H9 (cell line): ENCODE data around the gene GTPBP6. TPM values are rescaled to one million over a fixed set of nuclear protein-coding genes. Genes with fewer than 3 reads are reported as not detected.

ENCODE experiments used
- DNase-seq: peaks from one replicate; pipeline ENCODE4 v3.0.0-alpha.2; 2017
- H2AFZ ChIP-seq: one replicate; pipeline ENCODE4 v1.6.1; 2013; ENCODE audit warnings: mild to moderate bottlenecking, low read length, control low read depth, moderate library complexity
- H2AK5ac ChIP-seq: 2 replicates; pipeline ENCODE4 v1.6.1; 2013; ENCODE audit warnings: low read length, control low read depth, mixed read lengths; ENCODE audit not compliant: insufficient read length
- H2BK120ac ChIP-seq: one replicate; pipeline ENCODE4 v1.6.1; 2013; ENCODE audit warnings: low read depth, mild to moderate bottlenecking, low read length, control low read depth, inconsistent platforms; ENCODE audit not compliant: poor library complexity, severe bottlenecking
- H2BK12ac ChIP-seq: 2 replicates; pipeline ENCODE4 v1.6.1; 2013; ENCODE audit warnings: low read length, control low read depth, mixed read lengths, low read depth; ENCODE audit not compliant: insufficient read length
- H2BK15ac ChIP-seq: 2 replicates; pipeline ENCODE4 v1.6.1; 2013; ENCODE audit warnings: low read depth, low read length, control low read depth
- H2BK20ac ChIP-seq: one replicate; pipeline ENCODE4 v1.6.1; 2013; ENCODE audit warnings: low read depth, mild to moderate bottlenecking, low read length, control low read depth, inconsistent platforms; ENCODE audit not compliant: poor library complexity, severe bottlenecking
- H2BK5ac ChIP-seq: 2 replicates; pipeline ENCODE4 v1.6.1; 2013; ENCODE audit warnings: low read length, control low read depth, mixed read lengths; ENCODE audit not compliant: insufficient read length
- H3K14ac ChIP-seq: 2 replicates; pipeline ENCODE4 v1.6.1; 2013; ENCODE audit warnings: low read length, control low read depth; ENCODE audit not compliant: insufficient read depth
- H3K18ac ChIP-seq: 2 replicates; pipeline ENCODE4 v1.6.1; 2013; ENCODE audit warnings: low read depth, mild to moderate bottlenecking, mixed read lengths, low read length, control low read depth; ENCODE audit not compliant: insufficient read length
- H3K23ac ChIP-seq: 2 replicates; pipeline ENCODE4 v1.6.1; 2013; ENCODE audit warnings: low read length, control low read depth, mixed read lengths, low read depth; ENCODE audit not compliant: insufficient read length
- H3K23me2 ChIP-seq: 2 replicates; pipeline ENCODE4 v1.6.1; 2013; ENCODE audit warnings: low read depth, mild to moderate bottlenecking, mixed read lengths, low read length, control low read depth; ENCODE audit not compliant: insufficient read length, poor library complexity, severe bottlenecking
- H3K27ac ChIP-seq: 2 replicates; pipeline ENCODE4 v1.5.1; 2013; ENCODE audit warnings: low read length, control low read depth, mixed read lengths, low read depth; ENCODE audit not compliant: insufficient read length
- H3K27me3 ChIP-seq: 2 replicates; pipeline ENCODE4 v1.6.1; 2013; ENCODE audit warnings: low read length, control low read depth, inconsistent platforms; ENCODE audit not compliant: insufficient read depth
- H3K4ac ChIP-seq: 2 replicates; pipeline ENCODE4 v1.6.1; 2013; ENCODE audit warnings: low read depth, mild to moderate bottlenecking, control low read depth, inconsistent platforms, low read length, moderate library complexity
- H3K4me1 ChIP-seq: 2 replicates; pipeline ENCODE4 v1.6.1; 2013; ENCODE audit warnings: low read length, control low read depth, inconsistent platforms; ENCODE audit not compliant: insufficient read depth
- H3K4me2 ChIP-seq: 2 replicates; pipeline ENCODE4 v1.6.1; 2013; ENCODE audit warnings: low read length, control low read depth, mixed read lengths; ENCODE audit not compliant: insufficient read length, insufficient read depth
- H3K56ac ChIP-seq: 2 replicates; pipeline ENCODE4 v1.6.1; 2013; ENCODE audit warnings: low read depth, mild to moderate bottlenecking, mixed read lengths, low read length, control low read depth; ENCODE audit not compliant: insufficient read length
- H3K79me1 ChIP-seq: 2 replicates; pipeline ENCODE4 v1.6.1; 2013; ENCODE audit warnings: low read depth, mild to moderate bottlenecking, moderate library complexity, low read length, control low read depth, inconsistent platforms; ENCODE audit not compliant: insufficient read depth, poor library complexity, severe bottlenecking
- H3K79me2 ChIP-seq: 2 replicates; pipeline ENCODE4 v1.6.1; 2013; ENCODE audit warnings: low read length, control low read depth, inconsistent platforms; ENCODE audit not compliant: insufficient read depth
- H3K9ac ChIP-seq: 2 replicates; pipeline ENCODE4 v1.6.1; 2013; ENCODE audit warnings: low read length, control low read depth, mixed read lengths; ENCODE audit not compliant: insufficient read length; ENCODE audit errors: extremely low read depth
- H3K9me3 ChIP-seq: one replicate; pipeline ENCODE4 v1.6.1; 2013; ENCODE audit warnings: low read depth, low read length, inconsistent platforms; ENCODE audit not compliant: control insufficient read depth
- H3T11ph ChIP-seq: one replicate; pipeline ENCODE4 v1.6.1; 2013; ENCODE audit warnings: mild to moderate bottlenecking, low read length, control low read depth, inconsistent platforms
- H4K20me1 ChIP-seq: one replicate; pipeline ENCODE4 v1.6.1; 2013; ENCODE audit not compliant: control insufficient read depth, insufficient read length, insufficient read depth
- H4K5ac ChIP-seq: 2 replicates; pipeline ENCODE4 v1.6.1; 2013; ENCODE audit warnings: low read depth, mild to moderate bottlenecking, mixed read lengths, low read length, control low read depth; ENCODE audit not compliant: insufficient read length
- H4K8ac ChIP-seq: replicated peaks from 2 replicates; pipeline ENCODE4 v1.6.1; 2013; ENCODE audit warnings: low read length, control low read depth, mixed read lengths, low read depth; ENCODE audit not compliant: insufficient read length
- H4K91ac ChIP-seq: 2 replicates; pipeline ENCODE4 v1.6.1; 2013; ENCODE audit warnings: low read depth, mild to moderate bottlenecking, moderate library complexity, mixed read lengths, low read length, control low read depth; ENCODE audit not compliant: insufficient read length
- H3K27ac Mint-ChIP-seq, 3 experiments: 2 replicates in 2 of 3; 3 replicates in 1 of 3; pipeline ENCODE4 v1.8.0; 2020 to 2021; ENCODE audit warnings: mixed read lengths in 3 of 3, mild to moderate bottlenecking in 1 of 3, moderate library complexity in 1 of 3
- H3K27me3 Mint-ChIP-seq: 2 replicates; pipeline ENCODE4 v1.8.0; 2021; ENCODE audit warnings: low read depth, mild to moderate bottlenecking, moderate library complexity, mixed read lengths
- H3K36me3 Mint-ChIP-seq, 3 experiments: 2 replicates in 2 of 3; 3 replicates in 1 of 3; pipeline ENCODE4 v1.8.0; 2020 to 2021; ENCODE audit warnings: low read depth in 3 of 3, mixed read lengths in 3 of 3; ENCODE audit not compliant: insufficient read depth in 1 of 3
- H3K4me1 Mint-ChIP-seq, 2 experiments: 2 replicates each; pipeline ENCODE4 v1.8.0; 2020; ENCODE audit warnings: mixed read lengths in 2 of 2
- H3K4me3 Mint-ChIP-seq, 2 experiments: 2 replicates in 1 of 2; 3 replicates in 1 of 2; pipeline ENCODE4 v1.8.0; 2020 to 2021; ENCODE audit warnings: mild to moderate bottlenecking in 2 of 2, mixed read lengths in 2 of 2, moderate library complexity in 1 of 2
- H3K9me3 Mint-ChIP-seq, 2 experiments: 2 replicates in 1 of 2; 3 replicates in 1 of 2; pipeline ENCODE4 v1.8.0; 2020; ENCODE audit warnings: mild to moderate bottlenecking in 2 of 2, mixed read lengths in 2 of 2, moderate library complexity in 1 of 2
- WGBS: extraction: QIAGEN DNeasy Blood & Tissue Kit; methylation state at CpG from one replicate; pipeline ENCODE4 v1.1.7; 2013; ENCODE audit warnings: missing lambda C conversion rate, low lambda C conversion rate, mixed read lengths; ENCODE audit not compliant: insufficient read length; ENCODE audit errors: extremely low coverage; 5-methylcytosine and 5-hydroxymethylcytosine counted together
- total RNA-seq: library from RNA; stranded (reverse); gene quantifications from 2 replicates; pipeline ENCODE4 v1.2.1, GENCODE V29; 2021
- TF ChIP-seq, protein P1 (sequence below): fragments of 200-600 bp; sonication (generic); conservative IDR thresholded peaks from 3 replicates; pipeline ENCODE4 v1.8.0; 2021; ENCODE audit warnings: antibody characterized with exemption, mild to moderate bottlenecking

Gene GTPBP6
- total RNA-seq, 1 experiment from 2014 or later = 64.0 TPM

DNA sequence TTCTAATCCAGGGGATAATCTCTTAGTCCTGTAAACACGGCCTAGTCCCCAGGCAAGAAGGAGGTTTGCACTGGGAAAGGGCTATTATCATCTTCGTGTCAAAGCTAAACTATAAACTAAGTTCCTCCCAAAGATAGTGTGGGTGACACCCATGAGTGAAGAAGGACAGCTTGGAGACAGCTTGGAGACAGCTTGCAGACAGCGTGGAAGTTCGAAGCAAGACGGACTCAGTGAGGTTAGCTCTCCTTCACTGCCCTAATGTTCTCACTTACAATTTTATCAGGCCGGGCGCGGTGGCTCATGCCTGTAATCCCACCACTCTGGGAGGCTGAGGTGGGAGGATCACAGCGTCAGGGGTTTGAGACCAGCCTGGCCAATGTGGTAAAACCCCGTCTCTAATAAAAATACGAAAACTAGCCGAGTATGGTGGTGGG, 56.7 kb downstream of the GTPBP6 start:
- Histone ChIP-seq H3K79me2 (no peaks in the 10 kb centered on the region), H2BK15ac (no peak overlapping the region), H3K4me1 (no peaks in the 10 kb centered on the region), H3K4ac (no peak overlapping the region), H3K18ac (no peak overlapping the region), H3K9me3 (no peaks in the 10 kb centered on the region), H3K56ac (no peak overlapping the region), H4K91ac (no peak overlapping the region), H3K27ac (no peak overlapping the region), H3K14ac (no peak overlapping the region), H4K8ac (no peak overlapping the region), H2BK120ac (no peak overlapping the region), H2BK12ac (no peak overlapping the region), H2BK20ac (no peak overlapping the region), H3K9ac (no peak overlapping the region), H3K4me2 (no peak overlapping the region), H2AK5ac (no peak overlapping the region), H3K23ac (no peak overlapping the region), H4K5ac (no peak overlapping the region), H3K27me3 (no peaks in the 10 kb centered on the region), H3T11ph (no peak overlapping the region), H2BK5ac (no peak overlapping the region), H2AFZ (no peak overlapping the region), H3K79me1 (no peaks in the 10 kb centered on the region), H3K23me2 (no peaks in the 10 kb centered on the region), H4K20me1 (no peaks in the 10 kb centered on the region)
- H3K9me3 Mint-ChIP-seq = peaks cover 2 to 3% of the 10 kb centered on the region in 2 experiments; a peak in 2 of 5 replicates
- no CpG with 5 or more reads among the region's 12 CpGs for WGBS
- H3K27ac Mint-ChIP-seq = peak overlapping the region in 1 of 3 experiments; percentile 46; a peak in 2 of 7 replicates
- no peak overlapping the region for H3K4me3 Mint-ChIP-seq
- TF ChIP-seq, protein P1, sequence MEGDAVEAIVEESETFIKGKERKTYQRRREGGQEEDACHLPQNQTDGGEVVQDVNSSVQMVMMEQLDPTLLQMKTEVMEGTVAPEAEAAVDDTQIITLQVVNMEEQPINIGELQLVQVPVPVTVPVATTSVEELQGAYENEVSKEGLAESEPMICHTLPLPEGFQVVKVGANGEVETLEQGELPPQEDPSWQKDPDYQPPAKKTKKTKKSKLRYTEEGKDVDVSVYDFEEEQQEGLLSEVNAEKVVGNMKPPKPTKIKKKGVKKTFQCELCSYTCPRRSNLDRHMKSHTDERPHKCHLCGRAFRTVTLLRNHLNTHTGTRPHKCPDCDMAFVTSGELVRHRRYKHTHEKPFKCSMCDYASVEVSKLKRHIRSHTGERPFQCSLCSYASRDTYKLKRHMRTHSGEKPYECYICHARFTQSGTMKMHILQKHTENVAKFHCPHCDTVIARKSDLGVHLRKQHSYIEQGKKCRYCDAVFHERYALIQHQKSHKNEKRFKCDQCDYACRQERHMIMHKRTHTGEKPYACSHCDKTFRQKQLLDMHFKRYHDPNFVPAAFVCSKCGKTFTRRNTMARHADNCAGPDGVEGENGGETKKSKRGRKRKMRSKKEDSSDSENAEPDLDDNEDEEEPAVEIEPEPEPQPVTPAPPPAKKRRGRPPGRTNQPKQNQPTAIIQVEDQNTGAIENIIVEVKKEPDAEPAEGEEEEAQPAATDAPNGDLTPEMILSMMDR = no peak
- H3K27me3 Mint-ChIP-seq = peaks cover 4% of the 10 kb centered on the region
- no peak for DNase-seq
- no peaks in the 10 kb centered on the region; a peak in 1 of 7 replicates for H3K36me3 Mint-ChIP-seq
- peaks cover 10 to 13% of the 10 kb centered on the region in 2 experiments for H3K4me1 Mint-ChIP-seq
